Iris pigment epithelial cell (primary cell): ENCODE measurements around the gene FPGS.

ENCODE experiments used
- DNase-seq: peaks from one replicate; pipeline ENCODE4 v3.0.0-alpha.2; 2011; ENCODE audit warnings: low read depth

Gene FPGS

DNA sequence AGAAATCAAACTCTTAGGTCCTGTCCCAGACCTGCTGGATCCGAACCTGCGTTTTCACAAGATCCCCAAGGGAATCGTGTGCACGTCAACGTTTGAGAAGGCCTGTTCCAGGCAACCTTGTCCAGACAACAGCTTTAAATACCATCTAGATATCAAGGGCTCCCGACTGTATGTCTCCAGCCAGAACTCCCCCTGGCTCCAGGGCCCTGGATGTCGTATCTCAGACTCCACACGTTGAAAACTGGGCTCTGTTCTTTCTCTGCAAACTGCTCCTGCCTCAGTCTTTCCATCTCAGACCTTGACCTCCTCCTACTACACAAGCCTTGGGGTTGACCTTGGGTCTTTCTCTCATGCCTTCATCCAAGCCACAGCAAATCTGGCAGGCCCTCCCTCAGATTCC, 57.6 kb downstream of the FPGS start:
- DNase-seq = no peak

- no peak for DNase-seq
Measured at GRCh38 chr9:127860779-127861178, 58.1 kb downstream of the FPGS start.

GRCh38 chr9:127862075-127863011, 59.7 kb downstream of the FPGS start:
- DNase-seq = no peak

DNA sequence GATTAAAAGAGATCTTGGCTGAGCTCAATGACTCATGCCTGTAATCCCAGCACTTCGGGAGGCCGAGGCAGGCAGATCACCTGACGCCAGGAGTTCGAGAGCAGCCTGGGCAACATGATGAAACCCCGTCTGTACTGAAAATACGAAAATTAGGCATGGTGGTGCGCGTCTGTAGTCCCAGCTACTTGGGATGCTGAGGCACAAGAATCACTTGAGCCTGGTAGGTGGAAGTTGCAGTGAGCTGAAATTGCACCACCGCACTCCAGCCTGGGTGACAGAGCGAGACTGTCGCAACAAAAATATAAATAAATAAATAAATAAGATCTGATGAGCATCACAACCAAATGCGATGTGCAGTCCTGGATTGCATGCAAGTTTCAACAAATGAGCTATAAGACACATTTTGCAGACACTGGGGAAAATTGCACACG, 60.5 kb downstream of the FPGS start:
- DNase-seq = no peak
